GM13976 (cell line): ENCODE data around the gene HOXA2.

Source experiments
- DNase-seq: peaks from one replicate; pipeline ENCODE4 v3.0.0; 2012; ENCODE audit warnings: low spot score
- in situ Hi-C: fragments of 300-500 bp; cut with MboI; formaldehyde crosslinking; loops from one replicate; pipeline ENCODE4 v1.12.0; 2022; ENCODE audit warnings: low sequenced_read_pairs, mixed read lengths, inconsistent platforms; ENCODE audit not compliant: unreplicated experiment
- TF ChIP-seq, protein P1 (sequence below): IDR thresholded peaks from 2 replicates; pipeline ENCODE4 v1.5.1; 2012; ENCODE audit warnings: borderline replicate concordance, mild to moderate bottlenecking; ENCODE audit not compliant: insufficient read depth; ENCODE audit errors: extremely low read depth, missing control alignments, control extremely low read depth

Gene HOXA2

DNA sequence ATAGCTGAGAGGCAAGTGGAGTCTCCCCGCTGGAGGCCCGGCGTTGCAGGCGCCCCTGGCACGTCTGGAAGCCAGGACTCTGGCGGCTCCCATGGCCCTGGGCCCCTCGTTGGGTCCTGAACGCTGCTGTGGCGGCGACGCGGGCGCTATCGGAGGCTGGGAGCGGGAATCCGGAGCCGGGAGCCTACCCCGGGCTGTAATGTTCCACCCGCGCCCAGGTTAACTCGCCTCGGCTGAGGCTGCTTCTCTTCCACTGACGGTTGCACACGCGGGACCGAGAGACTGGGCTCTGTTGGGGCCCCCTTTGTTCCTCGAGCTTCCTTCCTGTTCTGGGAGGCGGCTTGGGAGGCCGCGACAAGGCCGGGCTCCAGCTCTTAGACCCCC, 42.3 kb upstream of the HOXA2 start:
- DNase-seq: no peak
- in situ Hi-C loops: no loop called here
- TF ChIP-seq, protein P1, sequence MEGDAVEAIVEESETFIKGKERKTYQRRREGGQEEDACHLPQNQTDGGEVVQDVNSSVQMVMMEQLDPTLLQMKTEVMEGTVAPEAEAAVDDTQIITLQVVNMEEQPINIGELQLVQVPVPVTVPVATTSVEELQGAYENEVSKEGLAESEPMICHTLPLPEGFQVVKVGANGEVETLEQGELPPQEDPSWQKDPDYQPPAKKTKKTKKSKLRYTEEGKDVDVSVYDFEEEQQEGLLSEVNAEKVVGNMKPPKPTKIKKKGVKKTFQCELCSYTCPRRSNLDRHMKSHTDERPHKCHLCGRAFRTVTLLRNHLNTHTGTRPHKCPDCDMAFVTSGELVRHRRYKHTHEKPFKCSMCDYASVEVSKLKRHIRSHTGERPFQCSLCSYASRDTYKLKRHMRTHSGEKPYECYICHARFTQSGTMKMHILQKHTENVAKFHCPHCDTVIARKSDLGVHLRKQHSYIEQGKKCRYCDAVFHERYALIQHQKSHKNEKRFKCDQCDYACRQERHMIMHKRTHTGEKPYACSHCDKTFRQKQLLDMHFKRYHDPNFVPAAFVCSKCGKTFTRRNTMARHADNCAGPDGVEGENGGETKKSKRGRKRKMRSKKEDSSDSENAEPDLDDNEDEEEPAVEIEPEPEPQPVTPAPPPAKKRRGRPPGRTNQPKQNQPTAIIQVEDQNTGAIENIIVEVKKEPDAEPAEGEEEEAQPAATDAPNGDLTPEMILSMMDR: no peak

DNA sequence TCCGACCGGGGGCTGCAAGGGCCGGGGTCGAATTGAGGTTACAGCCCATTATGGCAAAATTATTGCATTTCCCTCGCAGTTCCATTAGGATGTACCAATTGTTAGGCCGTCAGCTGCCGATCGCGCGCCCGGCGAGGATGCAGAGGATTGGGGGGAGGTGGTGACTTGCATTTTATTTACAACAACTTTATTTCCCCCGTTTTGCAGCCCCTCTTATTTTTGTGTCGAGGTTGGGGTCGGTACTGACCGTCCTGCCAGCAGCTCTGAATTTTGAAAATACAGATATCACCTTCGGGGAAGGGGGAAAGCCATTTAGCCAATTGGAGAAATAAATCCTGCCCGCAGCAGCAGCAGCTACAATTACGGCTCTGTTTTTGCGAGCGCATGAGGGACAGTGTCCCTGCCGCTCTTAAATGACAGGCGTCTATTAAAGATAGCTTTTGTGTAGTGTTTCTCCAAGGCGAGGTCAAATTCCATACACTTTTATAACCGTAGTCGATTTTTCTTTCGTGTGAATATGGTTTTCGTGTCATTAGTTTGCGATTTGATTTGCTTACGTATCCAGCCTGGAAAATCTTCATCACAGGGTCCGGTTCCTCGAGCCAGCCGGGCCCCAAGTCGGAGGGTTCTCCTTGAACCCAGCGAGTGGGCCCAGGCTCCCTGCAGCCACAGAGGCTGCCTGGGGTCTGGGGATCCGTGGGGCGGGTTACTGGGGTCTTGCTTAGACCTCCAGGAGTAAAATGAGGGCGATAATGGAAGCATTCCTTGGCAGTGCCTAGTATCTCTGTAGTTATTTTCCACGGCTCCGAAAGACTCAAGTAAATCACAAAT, 41.7 kb upstream of the HOXA2 start:
- TF ChIP-seq, protein P1: no peak
- peak; percentile 16 for DNase-seq
- in situ Hi-C loops: no loop called here

DNA sequence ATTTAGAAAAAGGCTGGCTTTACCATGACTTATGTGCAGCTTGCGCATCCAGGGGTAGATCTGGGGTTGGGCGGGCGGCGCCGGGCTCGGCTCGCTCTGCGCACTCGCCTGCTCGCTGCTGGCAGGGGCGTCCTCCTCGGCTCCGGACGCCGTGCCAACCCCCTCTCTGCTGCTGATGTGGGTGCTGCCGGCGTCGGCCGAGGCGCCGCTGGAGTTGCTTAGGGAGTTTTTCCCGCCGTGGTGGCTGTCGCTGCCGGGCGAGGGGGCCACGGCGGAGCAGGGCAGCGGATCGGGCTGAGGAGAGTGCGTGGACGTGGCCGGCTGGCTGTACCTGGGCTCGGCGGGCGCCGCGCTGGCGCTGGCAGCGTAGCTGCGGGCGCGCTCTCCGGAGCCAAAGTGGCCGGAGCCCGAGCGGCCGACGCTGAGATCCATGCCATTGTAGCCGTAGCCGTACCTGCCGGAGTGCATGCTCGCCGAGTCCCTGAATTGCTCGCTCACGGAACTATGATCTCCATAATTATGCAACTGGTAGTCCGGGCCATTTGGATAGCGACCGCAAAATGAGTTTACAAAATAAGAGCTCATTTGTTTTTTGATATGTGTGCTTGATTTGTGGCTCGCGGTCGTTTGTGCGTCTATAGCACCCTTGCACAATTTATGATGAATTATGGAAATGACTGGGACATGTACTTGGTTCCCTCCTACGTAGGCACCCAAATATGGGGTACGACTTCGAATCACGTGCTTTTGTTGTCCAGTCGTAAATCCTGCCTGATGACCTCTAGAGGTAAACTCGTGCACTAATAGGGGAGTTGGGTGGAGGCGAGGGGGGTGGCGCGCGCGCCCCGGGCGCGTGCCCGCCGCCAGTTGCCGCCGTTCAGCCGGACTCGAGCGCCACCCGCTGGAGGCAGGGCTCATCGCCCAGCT, 40.8 kb upstream of the HOXA2 start, which contains the start of gene HOXA5:
TSS of gene HOXA5 (minus strand) at position 659 of the 927 bp plus-strand sequence. CDS start at position 585, 74 bp downstream.
- DNase-seq: peak; percentile 32
- in situ Hi-C loops: no loop called here

DNA sequence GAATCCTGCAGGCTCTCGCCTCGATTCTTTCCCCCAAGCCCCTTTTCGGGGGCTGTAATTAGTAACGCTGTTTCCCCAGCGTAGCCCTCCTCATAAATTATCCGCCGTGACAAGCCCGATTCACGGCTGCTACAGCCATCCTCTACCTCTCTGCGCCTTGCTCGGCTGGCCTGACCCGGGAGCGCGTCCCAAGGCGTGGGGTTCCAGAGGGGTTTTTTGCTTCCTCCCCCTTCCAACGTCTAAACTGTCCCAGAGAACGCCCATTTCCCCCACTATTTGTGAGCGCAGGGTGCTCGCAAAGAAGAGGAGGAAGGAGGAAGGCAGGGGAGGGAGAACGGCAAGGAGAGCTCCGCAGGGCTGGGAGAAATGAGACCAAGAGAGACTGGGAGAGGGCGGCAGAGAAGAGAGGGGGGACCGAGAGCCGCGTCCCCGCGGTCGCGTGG, 40.1 kb upstream of the HOXA2 start:
- no peak for DNase-seq
- in situ Hi-C loops: no loop called here
- TF ChIP-seq, protein P1: no peak

More for the DNA sequence above, 40.8 kb upstream of the HOXA2 start, which contains the start of gene HOXA5:
- TF ChIP-seq, protein P1: no peak

DNA sequence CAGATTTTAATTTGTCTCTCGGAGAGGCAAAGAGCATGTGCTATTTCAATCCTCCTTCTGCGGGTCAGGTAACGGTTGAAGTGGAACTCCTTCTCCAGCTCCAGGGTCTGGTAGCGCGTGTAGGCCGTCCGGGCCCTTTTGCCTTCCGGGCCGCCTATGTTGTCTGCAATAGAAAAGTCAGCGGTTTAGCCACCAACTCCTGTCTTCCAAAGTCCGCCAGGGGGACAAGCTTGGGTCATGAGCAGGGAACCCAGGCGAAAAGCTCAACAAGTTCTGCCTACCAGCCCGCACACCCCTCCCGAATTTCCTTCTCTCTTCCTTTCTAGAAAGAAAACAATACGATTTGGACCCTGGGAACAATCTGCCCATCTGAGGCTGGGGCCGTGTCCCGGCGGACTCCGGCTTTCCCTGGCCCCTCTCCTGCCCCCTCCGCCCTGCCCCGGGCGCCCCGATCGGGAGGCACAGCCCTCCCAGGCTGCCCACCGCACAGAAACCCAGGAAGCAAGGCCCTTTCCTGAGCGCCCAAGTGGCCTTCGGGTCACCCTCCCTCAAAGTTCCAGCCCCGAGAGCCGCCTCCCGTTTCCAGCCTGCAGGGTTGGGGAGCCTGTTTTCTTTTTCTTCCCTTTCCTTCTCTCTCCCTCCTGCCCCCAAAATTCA, 39.6 kb upstream of the HOXA2 start:
- TF ChIP-seq, protein P1: no peak
- no peak for DNase-seq
- in situ Hi-C loops: no loop called here
